GM12864 (cell line): ENCODE results near the gene ZNF319.

ENCODE experiments used
- DNase-seq: peaks from one replicate; pipeline ENCODE4 v3.0.0-alpha.2; 2011; ENCODE audit warnings: low read depth
- H3K4me3 ChIP-seq: 2 replicates; pipeline ENCODE4 v1.5.1; 2011; ENCODE audit warnings: mild to moderate bottlenecking, low read depth, low read length, control low read depth
- TF ChIP-seq, protein P1 (sequence below): IDR thresholded peaks from 2 replicates; pipeline ENCODE4 v1.5.1; 2011; ENCODE audit warnings: low read depth, mild to moderate bottlenecking, moderate library complexity, low read length, control low read depth, inconsistent platforms; ENCODE audit errors: missing control alignments

ZNF319 gene

DNA sequence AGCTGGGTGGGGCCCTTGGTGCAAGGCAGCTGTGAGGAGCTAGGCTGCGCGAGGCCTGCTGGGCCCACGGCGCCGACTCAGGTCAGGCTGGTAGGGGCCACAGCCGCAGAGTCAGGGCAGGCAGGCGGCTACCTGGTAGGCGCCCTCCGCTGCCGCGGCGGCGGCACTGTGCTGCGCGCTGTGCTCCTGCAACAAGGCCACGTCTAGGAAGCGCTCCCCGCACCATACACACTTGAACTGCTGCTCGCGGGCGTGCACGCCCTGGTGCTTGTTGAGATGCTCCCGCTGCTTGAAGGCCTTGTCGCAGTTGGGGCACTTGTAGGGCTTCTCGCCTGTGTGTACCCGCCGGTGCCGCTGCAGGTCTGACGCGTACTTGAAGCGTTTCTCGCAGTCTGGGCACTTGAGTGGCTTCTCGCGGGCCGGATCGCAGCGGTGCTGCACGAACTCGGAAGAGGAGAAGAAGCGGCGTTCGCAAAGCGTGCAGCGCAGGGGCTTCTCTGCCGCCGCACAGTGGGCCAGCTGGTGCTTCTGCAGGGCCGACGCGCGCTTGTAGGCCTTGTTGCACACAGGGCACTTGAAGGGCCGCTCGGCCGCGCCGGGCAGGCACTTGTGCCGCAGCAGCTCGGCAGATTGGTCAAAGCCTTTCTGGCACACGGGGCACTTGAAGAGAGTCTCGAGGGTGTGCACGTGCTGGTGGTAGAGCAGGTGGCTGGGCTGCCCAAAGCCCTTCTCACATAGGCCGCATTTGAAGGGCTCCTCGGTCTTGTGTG, 3.9 kb downstream of the ZNF319 start:
- TF ChIP-seq, protein P1, sequence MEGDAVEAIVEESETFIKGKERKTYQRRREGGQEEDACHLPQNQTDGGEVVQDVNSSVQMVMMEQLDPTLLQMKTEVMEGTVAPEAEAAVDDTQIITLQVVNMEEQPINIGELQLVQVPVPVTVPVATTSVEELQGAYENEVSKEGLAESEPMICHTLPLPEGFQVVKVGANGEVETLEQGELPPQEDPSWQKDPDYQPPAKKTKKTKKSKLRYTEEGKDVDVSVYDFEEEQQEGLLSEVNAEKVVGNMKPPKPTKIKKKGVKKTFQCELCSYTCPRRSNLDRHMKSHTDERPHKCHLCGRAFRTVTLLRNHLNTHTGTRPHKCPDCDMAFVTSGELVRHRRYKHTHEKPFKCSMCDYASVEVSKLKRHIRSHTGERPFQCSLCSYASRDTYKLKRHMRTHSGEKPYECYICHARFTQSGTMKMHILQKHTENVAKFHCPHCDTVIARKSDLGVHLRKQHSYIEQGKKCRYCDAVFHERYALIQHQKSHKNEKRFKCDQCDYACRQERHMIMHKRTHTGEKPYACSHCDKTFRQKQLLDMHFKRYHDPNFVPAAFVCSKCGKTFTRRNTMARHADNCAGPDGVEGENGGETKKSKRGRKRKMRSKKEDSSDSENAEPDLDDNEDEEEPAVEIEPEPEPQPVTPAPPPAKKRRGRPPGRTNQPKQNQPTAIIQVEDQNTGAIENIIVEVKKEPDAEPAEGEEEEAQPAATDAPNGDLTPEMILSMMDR, result no peak
- no peak overlapping the region for H3K4me3 ChIP-seq
- DNase-seq, result no peak

DNA sequence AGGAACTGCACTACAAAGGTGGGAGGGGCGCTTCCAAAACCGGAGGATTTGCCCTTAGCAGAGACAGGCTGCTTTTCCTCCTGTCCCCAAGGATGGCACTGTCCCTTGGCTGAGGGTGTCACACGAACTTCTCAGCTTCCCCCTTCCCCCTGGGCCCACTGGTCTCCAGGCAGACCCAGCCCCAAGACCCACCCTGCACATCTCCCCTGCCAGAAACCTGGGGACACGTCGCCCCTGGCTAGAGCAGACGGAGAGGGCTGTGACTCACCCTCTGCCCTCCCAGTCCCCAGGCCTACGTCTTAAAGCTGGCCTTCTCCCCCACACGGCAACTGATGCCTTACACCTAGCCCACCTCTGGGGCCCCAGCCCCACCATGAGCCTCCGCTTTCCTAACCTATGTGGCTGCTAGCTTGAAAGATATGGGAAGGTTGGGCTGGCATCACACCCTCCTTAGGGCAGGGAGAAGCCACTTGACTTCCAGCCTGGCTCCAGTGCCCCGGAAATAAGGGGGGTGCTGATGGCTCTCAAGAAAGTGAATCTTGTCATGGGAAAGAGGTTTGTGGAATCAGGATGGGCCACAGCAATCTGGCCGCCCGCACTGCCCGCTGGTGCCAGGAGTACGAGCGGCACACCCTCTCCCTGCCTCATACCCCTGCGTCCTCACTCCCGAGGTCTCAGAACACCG, 4.6 kb downstream of the ZNF319 start:
- DNase-seq, result no peak
- H3K4me3 ChIP-seq, result no peak overlapping the region
- TF ChIP-seq, protein P1, result no peak

DNA sequence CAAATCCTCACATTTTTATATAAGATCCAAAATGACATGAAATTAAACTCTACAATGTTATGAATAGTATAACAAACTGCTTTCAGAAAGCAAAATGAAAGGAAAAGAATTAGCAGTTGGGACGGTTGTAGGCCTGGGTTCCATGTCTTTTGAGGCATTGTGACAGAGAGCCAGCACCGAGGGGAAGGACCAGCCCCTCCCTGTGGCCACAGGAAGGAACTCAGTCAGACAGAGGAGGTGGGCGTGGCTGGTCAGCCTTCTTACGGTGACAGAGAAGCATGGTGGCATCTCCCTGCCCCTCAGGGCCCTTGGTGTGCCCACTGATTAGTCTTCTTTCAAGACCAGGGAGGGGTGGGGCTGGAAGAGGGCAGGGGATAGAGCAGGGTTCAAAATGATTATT, 5.7 kb downstream of the ZNF319 start:
- no peak for DNase-seq
- TF ChIP-seq, protein P1, result peak; percentile 42
- no peak overlapping the region for H3K4me3 ChIP-seq

DNA sequence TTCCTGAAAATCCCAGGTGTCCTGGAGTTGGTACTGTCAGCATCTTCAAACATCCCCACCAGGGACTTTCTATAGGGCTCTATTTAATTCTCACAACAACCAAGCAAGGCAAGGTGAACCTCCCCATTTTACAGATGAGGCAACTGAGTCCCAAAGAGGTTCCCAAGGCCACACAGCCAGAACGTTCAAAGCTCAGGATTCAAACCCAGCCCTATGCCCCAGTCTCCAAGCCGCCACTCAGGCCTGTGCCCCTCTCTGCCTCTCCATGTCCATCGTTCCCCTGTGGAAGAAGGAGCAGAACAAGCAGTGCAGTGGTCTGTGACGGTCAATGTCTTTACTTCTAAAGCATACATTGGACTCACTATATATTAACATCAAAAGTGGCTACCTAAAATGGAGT, 6.1 kb downstream of the ZNF319 start:
- TF ChIP-seq, protein P1, result no peak
- no peak for DNase-seq
- H3K4me3 ChIP-seq, result no peak overlapping the region

DNA sequence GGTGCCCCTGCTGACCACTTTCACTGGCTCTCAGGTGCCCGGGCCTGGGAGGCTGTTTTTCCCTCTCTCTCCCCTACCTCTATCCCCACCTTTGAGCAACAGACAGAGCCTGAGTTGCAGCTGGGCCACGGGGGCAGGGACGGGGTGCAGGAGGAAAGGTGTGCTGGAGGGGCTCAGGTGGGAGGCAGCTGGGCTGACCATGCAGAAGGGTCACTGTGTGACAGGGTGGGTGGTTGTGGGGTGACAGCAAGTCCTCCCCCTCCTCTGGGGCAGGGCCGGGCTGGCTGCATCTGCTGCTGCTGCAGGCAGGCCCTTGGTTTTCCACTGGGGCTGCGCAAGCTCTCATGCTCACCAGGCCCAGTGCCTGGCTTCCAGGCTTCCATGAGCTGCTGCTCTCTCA, 6.6 kb downstream of the ZNF319 start:
- TF ChIP-seq, protein P1, result no peak
- H3K4me3 ChIP-seq, result no peak overlapping the region
- DNase-seq, result no peak

DNA sequence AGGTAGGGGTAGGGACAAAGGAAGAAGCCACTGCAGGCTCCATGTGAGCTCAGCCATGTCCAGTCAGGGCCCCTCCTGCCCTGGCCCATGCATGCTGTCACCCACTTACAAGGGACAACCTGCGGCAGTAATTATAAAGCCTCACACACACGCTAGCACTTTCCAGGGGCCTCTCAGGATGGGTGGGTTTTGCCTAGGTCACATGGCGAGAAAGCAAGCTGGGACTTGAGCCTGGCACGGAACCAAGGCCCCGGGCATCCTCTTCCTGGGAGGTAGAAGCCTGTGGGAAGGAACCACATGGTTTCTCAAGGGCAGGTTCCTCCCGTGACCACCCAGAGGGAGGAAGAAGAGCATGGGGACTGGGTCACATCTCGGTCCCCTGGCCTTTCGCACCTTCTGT, 7.0 kb downstream of the ZNF319 start:
- no peak overlapping the region for H3K4me3 ChIP-seq
- TF ChIP-seq, protein P1, result no peak
- DNase-seq, result no peak
